PFSK-1 (cell line): Measurements from ENCODE around the gene UBL3.

Source experiments
- FOXP2 ChIP-seq: optimal IDR thresholded peaks from 2 replicates; pipeline ENCODE3; 2011; ENCODE audit warnings: borderline replicate concordance, control low read depth, inconsistent platforms; ENCODE audit not compliant: insufficient read depth; ENCODE audit errors: extremely low read length, extremely low read depth
- POLR2AphosphoS5 ChIP-seq: IDR thresholded peaks from 2 replicates; pipeline ENCODE4 v1.6.1; 2012; ENCODE audit warnings: low read depth, mild to moderate bottlenecking, control low read depth, low read length, moderate library complexity
- REST ChIP-seq, 2 experiments: IDR thresholded peaks; 2 replicates each; pipeline versions ENCODE4 v1.6.1 to v1.8.0; 2011 to 2012; ENCODE audit warnings: low read depth in 2 of 2, low read length in 2 of 2, control low read depth in 1 of 2, inconsistent platforms in 1 of 2, mild to moderate bottlenecking in 1 of 2, moderate library complexity in 1 of 2; ENCODE audit not compliant: insufficient read depth in 1 of 2
- SIN3A ChIP-seq: IDR thresholded peaks from 2 replicates; pipeline ENCODE4 v1.6.1; 2012; ENCODE audit warnings: mild to moderate bottlenecking, low read length, moderate library complexity, borderline replicate concordance; ENCODE audit not compliant: insufficient read depth
- TAF1 ChIP-seq: IDR thresholded peaks from 2 replicates; pipeline ENCODE4 v1.6.1; 2012; ENCODE audit warnings: low read length, control low read depth, borderline replicate concordance; ENCODE audit not compliant: insufficient read depth

The UBL3 gene

GRCh38 chr13:29801737-29802305 lies 48.6 kb downstream of the UBL3 start:
- TF ChIP-seq REST (IDR thresholded peaks at IDR 0.05; ENCODE audit: insufficient read depth in 1 of 2, low read depth in 2 of 2, low read length in 2 of 2) (no peak), POLR2AphosphoS5 (no peak), FOXP2 (no peak), TAF1 (no peak), SIN3A (no peak)

GRCh38 chr13:29801102-29801501 lies 49.3 kb downstream of the UBL3 start:
- no peak for TF ChIP-seq POLR2AphosphoS5
- no peak for TF ChIP-seq SIN3A
- TF ChIP-seq FOXP2 = no peak
- TF ChIP-seq TAF1 = no peak
- no peak for TF ChIP-seq REST (IDR thresholded peaks at IDR 0.05; ENCODE audit: insufficient read depth in 1 of 2, low read depth in 2 of 2, low read length in 2 of 2)

- no peak for TF ChIP-seq REST (IDR thresholded peaks at IDR 0.05; ENCODE audit: insufficient read depth in 1 of 2, low read depth in 2 of 2, low read length in 2 of 2)
Observed at GRCh38 chr13:29800687-29801086, 49.7 kb downstream of the UBL3 start.

DNA sequence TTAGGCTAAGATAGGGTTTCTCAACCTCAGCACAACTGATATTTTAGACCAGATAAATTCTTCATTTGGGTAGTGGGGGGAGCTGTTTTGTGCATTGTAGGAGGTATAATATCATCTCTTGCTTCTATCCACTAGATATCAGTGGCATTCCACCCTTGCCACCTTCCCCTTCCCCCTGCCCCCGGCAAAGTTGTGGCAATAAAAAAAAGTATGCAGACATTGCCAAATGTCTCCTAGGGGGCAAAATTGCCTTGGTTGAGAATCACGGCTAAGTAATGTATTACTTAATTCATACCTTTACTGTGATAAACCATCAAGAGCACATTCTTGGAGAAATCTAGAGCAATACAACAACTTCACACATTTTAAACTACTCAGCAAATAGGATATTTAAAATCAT lies 51.4 kb downstream of the UBL3 start:
- TF ChIP-seq SIN3A (no peak), TAF1 (no peak), REST (IDR thresholded peaks at IDR 0.05; ENCODE audit: insufficient read depth in 1 of 2, low read depth in 2 of 2, low read length in 2 of 2) (no peak), POLR2AphosphoS5 (no peak), FOXP2 (no peak)
